ENCODE data around the gene VAT1.
"Not testable (repeated sequence)": the region's sequence is repeated elsewhere in the genome, so short reads cannot be mapped to it uniquely, and the experiment has no call there.

VAT1 gene

DNA sequence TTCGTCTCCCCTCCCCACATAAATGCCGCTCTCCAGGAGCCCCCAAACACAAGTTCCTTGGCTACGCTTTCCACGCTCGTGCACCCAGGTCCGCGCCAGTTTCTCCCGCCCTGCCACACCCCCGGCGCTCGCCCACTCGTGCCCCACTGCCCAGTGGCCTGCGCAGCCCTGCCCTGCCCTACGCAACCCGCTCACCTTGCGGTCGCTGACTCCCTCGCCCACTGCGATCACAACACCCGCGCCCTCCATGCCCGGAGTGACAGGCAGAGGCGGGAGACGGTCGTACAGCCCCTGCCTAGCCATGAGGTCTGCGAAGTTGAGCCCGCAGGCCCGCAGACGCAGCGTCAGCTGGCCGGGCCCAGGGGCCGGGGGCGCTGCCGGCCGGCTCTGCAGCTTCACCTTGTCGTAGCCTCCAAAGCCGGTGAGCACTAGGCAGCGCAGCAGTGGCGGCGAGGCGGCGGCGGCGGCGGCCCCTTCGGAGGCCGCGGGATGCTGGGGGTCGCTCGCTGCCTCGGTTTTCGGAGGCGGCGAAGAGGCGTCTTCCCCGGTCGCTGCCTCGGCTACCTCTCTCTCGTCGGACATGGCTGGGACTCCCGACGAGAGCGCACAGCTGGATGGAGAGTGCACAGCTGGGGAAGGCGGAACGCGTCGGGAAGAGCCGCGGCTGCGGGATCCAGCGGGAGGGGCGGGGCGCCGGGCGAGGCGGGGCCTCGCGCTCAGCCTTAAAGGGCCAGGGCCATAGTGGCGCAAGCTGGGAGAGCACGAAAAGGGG is at the start of gene VAT1:
TSS of gene VAT1 (minus strand) at position 645 of the 772 bp plus-strand sequence. CDS start at position 582, 63 bp downstream.
- peak; percentile 50 to 75 for DNase-seq

DNA sequence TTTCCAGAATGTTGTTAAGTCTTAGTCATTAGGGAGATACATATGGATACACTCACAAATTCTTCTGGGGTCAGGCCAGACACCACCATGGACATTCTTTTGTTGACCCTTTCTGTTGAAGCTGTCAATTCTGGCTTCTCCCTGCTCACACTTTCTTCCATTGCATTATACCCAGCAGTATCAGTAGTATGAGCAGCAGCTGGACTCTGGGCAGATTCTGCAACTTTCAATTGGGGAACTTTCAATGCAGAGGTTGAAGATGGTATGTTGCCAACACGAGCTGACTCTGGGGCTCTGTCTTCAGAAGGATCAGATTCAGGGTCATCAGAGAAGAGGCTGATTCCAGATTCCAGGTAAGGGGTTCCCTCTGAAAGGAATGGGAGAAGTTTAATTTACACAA is 48.7 kb upstream of the VAT1 start:
- no peak for DNase-seq

DNA sequence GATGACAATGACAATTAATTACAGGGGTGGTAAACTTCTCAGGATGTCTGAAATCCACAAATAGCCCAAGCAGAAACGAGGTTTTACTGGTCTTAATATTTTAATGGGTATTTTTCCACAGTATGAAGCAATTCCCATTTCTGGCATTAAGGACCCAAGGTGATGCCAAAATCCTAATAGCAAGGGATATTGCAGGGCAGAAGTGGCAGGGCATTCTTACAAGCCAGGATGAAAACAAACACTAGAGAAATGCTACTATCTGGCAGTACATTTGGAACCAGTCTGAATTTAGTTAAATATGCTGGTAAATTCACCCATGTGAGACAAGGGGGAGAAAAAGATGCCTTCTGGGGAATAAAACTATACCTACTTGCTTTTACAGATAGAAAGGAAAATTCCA is 48.1 kb upstream of the VAT1 start:
- DNase-seq, result no peak

DNA sequence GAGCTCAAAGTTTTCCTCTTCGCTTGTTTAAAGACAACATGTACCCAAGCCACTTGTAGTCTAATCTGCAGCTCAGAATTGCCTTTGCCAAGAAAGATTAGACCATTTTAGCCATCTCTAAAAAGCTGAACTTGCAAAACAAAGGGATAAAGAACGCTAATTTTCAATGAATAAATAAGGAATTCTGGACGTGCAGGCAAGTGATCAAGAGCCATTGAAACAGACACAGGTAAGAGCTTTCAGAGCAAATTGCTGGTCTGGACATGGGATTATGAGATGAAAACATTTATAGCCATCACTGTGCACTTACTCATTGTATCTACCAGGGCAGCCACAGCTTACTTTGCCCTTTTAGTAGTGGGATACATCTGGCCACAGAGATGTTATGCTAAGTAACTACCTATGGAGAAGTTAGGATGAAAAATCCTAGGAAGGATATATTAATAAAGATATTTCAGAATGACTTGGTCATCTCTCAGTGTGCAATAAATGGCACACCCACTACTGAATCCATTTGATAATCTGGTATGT is 47.2 kb upstream of the VAT1 start:
- no peak for DNase-seq

DNA sequence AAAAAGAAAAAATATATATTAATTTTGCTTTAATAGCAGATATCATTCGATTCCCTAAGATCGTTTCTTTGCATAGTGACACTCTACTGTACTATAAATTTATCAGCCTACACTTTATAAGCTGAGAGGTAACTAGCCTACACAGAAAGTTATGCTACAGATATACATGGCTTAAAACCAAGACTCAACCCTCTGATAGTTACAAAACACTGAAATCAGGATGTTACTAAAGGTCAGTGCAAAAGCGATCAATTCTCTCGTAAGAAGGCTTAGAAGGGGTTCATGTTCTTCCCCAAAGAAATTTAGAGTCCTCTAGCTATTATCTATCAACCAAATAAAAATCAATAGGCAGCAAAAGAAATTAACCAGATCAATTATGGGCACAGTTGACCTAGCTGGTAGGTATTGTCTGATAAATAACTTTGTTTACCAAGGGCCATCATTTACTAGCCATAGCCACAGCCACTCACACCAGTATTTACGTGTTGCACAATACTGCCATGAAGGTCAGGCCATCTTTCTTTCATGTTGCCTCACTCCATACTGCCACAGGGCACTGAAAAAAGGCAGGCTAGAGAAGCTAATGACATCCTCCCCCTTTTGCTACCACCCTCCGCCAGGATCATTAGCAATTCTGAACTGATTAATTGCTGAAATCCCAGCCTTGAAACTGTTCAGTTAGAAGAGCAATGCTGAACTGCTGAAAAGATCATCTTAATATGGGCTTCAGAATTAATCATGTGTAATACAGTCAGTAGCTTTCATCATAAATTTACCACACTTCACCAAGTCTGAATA is 46.6 kb upstream of the VAT1 start:
- no peak for DNase-seq

DNA sequence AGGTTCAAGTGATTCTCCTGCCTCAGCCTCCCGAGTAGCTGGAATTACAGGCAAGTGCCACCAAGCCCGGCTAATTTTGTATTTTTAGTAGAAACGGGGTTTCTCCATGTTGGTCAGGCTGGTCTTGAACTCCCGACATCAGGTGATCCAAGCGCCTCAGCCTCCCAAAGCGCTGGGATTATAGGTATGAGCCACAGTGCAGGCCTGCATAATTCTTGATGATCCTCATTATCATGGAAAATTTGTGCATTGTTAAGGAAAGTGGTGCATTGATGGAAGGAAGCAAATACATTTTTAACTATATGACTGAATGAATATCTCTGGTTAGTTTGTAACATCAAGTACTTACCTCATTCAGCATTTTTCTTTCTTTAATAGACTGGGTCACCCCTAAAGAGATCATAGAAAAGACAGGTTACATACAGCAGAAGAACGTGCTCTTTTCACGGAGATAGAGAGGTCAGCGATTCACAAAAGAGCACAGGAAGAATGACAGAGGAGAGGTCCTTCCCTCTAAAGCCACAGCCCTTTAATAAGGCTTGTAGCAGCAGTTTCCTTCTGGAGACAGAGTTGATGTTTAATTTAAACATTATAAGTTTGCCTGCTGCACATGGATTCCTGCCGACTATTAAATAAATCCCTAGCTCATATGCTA is 40.9 kb upstream of the VAT1 start:
- no peak for DNase-seq

DNA sequence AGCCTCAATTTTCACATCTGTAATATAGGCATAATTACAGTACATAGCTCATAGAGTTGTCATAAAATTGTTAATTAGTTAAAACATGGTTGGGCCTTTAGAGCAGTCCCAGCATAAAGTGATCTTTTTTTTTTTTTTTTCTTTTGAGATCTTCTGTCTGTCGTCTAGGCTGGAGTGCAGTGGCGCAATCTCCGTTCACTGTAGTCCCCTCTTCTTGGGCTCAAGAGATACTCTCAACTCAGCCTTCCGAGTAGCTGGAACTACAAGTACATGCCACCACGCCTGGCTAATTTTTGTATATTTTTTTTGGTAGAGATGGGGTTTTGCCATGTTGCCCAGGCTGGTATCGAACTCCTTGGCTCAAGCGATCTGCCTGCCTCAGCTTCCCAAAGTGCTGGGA is 33.9 kb upstream of the VAT1 start:
- DNase-seq, result no peak

DNA sequence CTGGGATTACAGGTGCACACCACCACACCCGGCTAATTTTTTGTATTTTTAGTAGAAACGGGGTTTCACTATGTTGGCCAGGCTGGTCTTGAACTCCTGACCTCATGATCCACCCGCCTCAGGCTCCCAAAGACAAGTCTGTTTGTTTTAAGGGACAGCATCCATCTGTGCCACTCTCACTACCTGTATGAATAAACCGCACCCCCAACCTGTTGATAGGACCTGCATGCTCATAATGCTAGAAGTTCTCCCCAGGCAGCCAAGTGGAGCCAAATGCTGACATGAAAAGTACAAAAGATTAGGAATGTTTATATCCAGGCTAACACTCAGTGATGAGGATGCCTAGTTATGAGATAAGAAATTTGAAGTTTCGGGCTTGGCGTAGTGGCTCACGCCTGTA is 30.8 kb upstream of the VAT1 start:
- DNase-seq, result not testable (repeated sequence)

DNA sequence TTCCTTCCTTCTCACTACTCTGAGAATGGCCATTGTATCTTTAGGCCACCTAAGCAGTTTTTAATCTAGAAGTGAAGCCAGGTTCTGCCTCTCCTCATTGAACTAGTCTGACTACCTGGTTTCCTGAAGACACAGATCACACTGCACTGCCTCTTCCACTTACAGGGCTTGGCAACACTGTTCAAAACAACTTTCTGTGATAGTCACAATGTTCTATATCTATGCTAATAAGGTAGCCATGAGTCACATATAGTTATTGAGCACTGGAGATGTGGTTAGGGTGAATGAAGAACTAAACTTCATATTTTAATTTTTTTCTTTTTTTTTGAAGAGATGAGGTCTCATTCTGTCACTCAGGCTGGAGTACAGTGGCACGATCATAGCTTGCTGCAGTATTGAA is 29.8 kb upstream of the VAT1 start:
- DNase-seq, result no peak

DNA sequence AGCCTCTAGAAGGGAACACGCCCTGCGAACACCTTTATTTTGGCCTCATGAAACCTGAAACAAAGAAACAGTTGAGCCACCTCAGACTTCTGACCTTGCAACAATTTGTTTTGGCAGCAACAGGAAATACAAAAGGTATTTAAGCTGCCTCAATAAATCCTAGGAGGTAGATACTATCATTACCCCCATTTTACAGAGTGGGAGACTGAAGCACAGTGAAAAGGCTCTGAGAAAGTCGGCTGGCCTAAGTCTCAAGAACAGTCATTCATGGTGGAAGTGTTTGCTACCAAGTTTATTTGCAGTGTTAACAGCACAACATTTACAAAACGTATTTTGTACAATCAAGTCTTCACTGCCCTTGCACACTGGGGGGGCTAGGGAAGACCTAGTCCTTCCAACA is 21.8 kb upstream of the VAT1 start:
- DNase-seq, result no peak

DNA sequence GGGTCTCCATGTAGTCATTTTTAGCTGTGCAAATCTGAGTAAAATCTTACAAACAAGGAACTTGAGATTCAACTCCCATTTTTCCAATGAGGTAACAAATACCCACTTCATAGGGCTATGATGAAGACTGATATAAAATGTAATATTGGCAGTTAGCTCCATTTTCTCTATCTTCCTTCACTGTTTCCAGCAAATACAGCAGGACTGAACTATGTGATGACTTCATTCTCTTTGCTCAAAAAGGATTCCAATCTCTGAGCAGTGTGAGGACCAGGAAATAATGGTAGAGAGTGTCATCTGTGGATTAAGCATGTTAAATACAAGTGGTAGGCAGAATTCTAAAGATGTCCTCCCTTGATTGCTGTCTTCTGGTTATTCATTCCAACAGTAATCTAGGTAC is 21.1 kb upstream of the VAT1 start:
- no peak for DNase-seq

DNA sequence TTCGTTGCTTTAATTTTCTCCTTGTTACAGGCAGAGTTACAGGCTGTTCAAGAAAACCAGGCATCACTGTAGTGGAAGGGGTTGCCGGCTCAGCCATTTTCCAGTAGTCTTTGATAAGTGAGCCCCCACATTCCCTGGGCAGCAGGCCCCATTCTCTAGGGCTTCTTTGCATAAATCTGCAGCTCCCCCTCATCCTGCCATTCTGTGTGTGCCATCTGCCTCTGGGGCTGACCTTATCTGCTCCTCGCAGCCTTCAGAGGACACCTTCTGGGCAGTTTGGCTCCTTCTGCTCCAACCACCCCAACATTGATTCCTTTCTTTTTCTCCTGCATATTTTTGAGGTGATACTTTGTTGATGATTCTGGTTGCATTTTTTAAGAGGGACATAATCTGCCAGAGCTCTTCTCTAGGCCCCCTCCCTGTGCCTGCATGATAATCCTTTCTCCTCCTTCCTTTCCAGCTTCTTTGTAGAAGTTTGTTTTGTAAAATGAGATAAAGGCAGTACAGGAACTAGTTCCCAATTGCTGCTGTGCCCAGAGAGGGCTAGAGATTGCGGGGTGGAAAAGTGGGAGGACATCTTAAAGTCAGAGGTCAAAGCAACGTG is 19.9 kb upstream of the VAT1 start:
- DNase-seq, result no peak

DNA sequence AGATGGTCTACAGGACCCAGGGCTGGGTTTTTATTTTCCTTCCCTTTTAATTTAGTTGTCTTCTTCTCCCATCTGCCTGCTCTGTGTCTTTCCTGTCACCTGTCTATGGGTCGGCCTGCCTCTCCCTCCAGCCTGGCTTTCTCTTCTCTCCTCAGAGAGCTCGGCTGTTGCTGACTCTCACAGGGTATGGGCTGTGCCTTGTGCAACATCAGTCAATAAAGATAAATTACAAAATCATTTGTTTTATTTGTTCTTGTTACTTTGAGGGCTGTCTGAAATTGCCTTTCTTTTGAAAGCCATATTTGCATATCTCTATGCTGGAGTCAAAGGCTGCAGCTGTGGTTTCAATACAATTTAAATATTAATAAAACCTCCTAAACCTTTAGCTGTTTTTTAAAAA is 18.5 kb upstream of the VAT1 start:
- no peak for DNase-seq

DNA sequence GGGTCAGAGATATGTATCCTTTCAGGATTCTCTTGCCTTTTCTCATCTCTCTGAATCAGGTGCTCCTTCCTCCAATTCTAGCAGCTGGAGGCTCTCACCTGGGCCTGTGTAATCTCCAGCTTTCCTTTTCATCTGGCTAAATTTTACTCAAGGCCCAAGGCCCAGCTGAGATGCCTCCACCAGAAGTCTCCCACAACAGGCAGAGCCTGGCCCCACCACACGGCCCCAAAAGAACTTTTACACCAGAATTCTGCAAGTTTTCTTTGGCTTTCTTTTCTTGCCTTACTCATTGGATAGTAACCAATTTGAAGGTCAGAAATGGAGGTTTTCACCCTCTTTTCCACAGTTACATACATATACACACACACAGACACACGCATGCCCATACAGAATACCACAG is 17.5 kb upstream of the VAT1 start:
- no peak for DNase-seq

DNA sequence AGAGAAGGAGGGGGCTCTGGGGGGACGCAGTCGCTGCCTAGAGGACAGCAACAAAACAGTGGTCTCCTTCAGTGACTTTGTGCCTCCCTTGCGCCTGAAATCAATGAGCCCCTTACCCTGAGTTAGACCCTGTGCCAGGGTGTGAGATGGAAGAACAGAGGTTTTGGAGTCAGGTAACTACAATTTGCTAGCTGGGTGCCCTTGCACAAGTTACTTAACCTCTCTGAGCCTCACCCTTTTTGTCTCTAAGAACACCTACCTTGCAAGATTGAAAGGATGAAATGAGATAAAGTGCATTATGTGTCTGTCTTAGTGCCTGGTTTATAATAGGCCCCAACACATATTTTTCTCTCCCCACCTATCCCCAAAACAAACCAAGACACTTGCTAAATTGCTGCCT is 12.7 kb upstream of the VAT1 start:
- DNase-seq, result no peak

DNA sequence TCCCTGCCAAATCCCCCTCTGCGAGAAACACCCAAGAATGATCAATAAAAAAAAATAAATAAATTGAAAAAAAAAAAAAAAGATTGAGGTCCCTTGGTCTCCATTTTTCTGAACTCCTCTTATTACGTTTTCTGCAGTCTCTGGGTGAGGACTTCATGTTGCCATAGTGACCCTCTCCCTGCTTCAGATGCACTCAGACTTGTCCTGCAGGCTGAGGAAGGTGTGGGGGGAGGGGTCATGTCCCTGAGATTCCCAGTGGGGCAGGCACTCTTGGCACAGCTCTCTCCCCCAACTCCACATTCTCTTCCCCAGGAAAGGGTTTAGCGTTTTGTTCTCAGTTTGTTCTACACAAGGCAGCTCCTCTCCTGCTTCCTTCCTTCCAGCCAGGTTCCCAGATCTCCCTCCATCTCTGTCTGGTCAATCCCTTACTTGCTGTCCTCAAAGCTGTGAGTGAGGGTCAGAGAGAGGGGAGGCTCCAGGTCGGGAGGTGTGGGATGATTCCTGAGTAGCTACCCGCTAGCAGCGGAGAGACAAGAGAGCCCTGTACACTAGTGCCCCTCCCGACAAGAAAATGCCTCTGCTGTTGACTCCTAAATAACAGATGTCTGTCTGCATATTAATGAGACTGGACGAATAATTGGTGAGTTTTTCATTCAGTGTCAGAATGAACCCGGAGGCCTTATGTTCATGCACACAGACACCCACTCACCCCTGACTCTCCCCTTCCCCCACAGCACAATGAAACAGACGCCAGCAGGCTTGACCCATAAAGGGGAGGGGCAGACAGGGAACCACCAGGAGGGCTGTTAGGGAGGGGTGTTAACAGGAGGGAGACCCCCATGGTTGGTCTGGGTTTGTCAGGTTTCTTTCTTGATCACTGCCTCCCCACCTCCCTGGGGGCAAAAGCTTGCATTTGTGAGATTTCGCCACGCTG is 12.0 kb upstream of the VAT1 start:
- no peak for DNase-seq

DNA sequence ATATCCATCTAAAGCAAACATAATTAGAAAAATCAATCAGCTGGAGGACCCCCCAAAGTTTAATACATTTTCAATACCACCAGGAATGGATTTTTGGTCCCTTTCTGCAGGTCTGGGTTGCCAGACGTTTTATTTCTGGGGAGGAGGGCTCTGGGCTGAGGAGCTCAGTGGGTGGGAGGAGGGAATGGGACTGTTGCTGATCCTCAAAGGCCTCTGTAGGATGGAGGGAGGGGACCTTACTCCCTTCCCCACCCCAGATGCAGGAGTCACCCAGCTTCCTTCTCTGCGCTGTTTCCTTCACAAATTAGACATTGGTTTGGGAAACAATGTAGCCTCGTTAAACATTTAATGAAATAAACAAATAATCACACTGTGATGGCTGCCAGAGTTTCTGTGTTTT is 9.5 kb upstream of the VAT1 start:
- no peak for DNase-seq

DNA sequence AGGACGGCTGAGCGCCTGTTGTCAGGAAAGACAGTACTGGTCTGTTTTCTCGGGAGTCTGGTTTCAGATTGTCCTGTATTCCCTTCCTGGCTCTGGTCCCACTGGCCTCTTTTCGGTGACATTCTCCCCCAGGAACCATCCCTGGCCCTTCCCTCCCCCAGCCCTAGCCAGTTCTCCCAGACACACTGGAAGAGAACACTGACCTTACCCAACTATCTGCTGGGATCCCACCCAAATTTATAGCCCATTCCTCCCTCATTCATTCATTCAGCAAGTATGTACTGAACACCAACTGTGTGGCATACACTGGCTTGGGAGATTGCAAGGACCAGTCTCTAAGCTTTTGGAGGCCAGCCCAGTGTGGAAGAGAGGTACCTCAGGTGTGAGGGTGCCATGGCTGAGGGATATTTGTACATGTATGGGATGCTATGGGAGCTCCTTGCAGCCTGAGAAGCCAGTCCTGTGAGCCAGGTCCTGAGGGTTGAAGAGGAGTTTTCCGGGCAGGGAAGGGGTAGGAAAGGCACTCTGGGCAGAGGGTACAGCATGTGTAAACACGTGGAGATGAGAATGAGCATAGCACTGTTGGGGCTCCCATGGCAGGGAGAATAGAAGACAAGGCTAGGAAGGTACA is 8.1 kb upstream of the VAT1 start:
- no peak for DNase-seq

DNA sequence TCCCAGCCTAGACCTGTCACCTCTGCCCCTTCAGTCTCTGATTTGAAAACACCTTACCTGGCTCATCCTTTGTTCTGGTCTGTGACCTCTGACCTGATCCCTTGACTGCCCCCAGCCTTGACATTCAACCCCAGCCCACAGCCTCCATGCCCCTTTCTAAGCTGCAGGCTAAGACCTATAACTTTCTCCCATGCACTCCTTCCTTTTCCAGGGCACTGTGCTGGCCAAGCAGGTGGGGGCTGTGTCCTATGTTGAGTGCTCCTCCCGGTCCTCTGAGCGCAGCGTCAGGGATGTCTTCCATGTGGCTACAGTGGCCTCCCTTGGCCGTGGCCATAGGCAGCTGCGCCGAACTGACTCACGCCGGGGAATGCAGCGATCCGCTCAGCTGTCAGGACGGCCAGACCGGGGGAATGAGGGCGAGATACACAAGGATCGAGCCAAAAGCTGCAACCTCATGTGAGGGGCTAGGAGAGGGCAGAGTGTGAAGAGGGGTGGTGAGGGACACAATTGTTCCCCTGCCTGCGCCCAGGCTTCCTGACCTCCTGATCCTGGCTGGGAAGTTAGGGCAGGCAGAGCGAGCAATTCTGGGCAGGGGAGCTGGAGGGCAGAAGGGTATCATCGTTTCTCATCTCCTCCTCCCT is 6.2 kb upstream of the VAT1 start:
- no peak for DNase-seq

DNA sequence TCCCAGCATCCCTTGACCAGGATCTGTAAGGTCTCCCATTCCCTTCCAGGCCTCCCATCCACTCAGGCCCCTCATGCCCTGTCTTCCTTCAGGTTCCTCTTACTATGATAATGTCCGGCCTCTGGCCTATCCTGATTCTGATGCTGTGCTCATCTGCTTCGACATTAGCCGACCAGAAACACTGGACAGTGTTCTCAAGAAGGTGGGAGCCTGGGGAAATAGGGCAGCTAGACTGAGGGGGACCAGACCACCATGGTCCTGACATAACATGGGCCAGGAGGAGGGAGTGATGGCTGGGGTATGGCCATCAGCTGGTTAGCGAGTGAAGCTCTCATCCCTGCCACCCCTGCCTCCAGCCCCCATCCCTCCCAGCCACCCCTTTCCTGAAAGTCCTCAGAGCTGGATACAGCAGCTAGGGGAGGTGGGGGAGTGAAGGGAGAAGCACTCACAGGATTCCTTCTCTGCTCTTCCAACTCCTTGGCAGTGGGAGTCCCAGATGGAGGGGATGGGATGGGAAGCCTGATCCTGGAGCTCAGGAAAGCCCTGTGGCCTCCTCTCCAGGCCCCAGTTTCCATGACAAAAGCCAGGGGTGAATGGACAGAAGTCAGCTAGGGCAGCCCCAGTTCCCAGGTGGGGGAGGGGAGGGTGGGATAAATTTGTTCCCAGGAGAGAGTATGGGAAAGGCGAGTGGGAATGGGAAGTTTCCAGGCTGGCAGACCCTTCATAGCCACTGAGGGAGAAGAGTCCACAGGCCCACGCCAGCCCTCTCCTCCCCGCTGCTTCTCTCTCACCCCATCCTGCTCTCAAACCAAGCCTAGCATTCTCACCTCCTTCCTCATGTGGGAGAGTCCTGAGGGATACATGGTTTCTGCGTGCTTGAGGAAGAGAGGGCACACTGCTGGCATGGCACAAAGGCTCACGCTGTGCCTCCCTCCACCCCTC is 5.2 kb upstream of the VAT1 start:
- DNase-seq, result no peak
